GM23248 (cell line): Measurements from ENCODE around the gene HPSE.

Source experiments
- EZH2 ChIP-seq: fragments of 200-600 bp; sonication (generic); IDR thresholded peaks from 2 replicates; pipeline ENCODE4 v1.6.1; 2018; ENCODE audit warnings: antibody characterized with exemption, mild to moderate bottlenecking; ENCODE audit not compliant: insufficient read depth, poor library complexity, severe bottlenecking
- EZH2phosphoT487 ChIP-seq: fragments of 200-600 bp; sonication (generic); IDR thresholded peaks from 2 replicates; pipeline ENCODE4 v1.6.1; 2018; ENCODE audit warnings: antibody characterized with exemption, moderate library complexity, mild to moderate bottlenecking, low read depth; ENCODE audit not compliant: insufficient read depth

DNA sequence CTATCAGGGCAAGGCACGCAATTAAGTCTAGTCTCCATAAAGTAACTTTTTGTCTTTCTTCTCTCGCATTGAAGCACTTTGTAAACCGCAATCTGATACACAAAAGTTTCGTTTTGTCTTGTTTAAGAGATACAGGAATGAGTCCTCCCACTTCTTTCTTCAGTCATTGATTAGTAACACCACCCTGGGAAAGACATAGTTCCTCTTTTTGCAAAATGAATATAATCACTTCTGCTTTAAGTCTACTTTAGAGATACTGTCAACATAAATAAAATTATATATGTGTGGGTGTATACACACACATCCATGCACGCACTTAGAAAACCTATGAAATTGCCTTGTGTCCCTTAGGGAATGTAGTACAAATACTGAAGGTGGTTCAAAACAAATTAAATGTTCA is 61.7 kb downstream of the HPSE start:
- TF ChIP-seq EZH2 (no peak), EZH2phosphoT487 (no peak)
